HepG2 (cell line): Measurements from ENCODE around the gene ZG16. TPM values are rescaled to one million over a fixed set of nuclear protein-coding genes. Genes with fewer than 3 reads are reported as not detected.

Source experiments
- CEBPG ChIP-seq: IDR thresholded peaks from 2 replicates; pipeline ENCODE4 v1.6.1; 2016
- DR1 ChIP-seq: sonication (generic); formaldehyde crosslinking; IDR thresholded peaks from 2 replicates; pipeline ENCODE4 v1.8.0; 2021; ENCODE audit warnings: mild to moderate bottlenecking, missing genetic modification reagents, inconsistent platforms
- LCORL ChIP-seq, 2 experiments: fragments of 450-650 bp in 1 of 2; sonication (generic) in 1 of 2; formaldehyde crosslinking in 1 of 2; IDR thresholded peaks; 2 replicates each; pipeline versions ENCODE4 v1.5.0 to v1.6.1; 2017 to 2020; ENCODE audit warnings: antibody characterized with exemption in 1 of 2, missing genetic modification reagents in 1 of 2
- MED1 ChIP-seq: sonication (generic); formaldehyde crosslinking; IDR thresholded peaks from 2 replicates; pipeline ENCODE4 v1.4.0; 2020; ENCODE audit warnings: missing genetic modification reagents
- SAFB2 ChIP-seq: sonication (generic); formaldehyde crosslinking; IDR thresholded peaks from 2 replicates; pipeline ENCODE4 v1.5.1; 2020; ENCODE audit warnings: missing genetic modification reagents, low read depth, mild to moderate bottlenecking, borderline replicate concordance
- THAP11 ChIP-seq: IDR thresholded peaks from 2 replicates; pipeline ENCODE4 v1.6.1; 2016; ENCODE audit warnings: missing biosample characterization, missing genetic modification reagents
- YEATS4 ChIP-seq: sonication (generic); formaldehyde crosslinking; IDR thresholded peaks from 2 replicates; pipeline ENCODE4 v1.4.0; 2020; ENCODE audit warnings: missing genetic modification reagents, borderline replicate concordance
- ZBTB1 ChIP-seq: sonication (generic); formaldehyde crosslinking; IDR thresholded peaks from 2 replicates; pipeline ENCODE4 v1.4.0; 2020; ENCODE audit warnings: missing genetic modification reagents, borderline replicate concordance
- ZNF607 ChIP-seq: sonication (generic); formaldehyde crosslinking; IDR thresholded peaks from 2 replicates; pipeline ENCODE4 v1.5.1; 2020; ENCODE audit warnings: missing genetic modification reagents, mild to moderate bottlenecking, borderline replicate concordance
- ZNF792 ChIP-seq: IDR thresholded peaks from 2 replicates; pipeline ENCODE4 v1.6.1; 2016
- polyA plus RNA-seq, 8 experiments: library from polyadenylated mRNA; depleted of rRNA in 3 of 8; stranded (reverse) in 7 of 8; unstranded in 1 of 8; fragments of >200 nt; fragmentation: Illumina TruSeq in 4 of 8; extraction: Trizol in 4 of 8; gene quantifications; 2 replicates each; pipeline versions ENCODE4 v1.2.1 to v1.2.3, GENCODE V29; 2011 to 2016; ENCODE audit warnings: low read depth in 4 of 8, missing spikeins in 1 of 8, mixed read lengths in 1 of 8; ENCODE audit not compliant: insufficient read depth in 1 of 8
- total RNA-seq, 5 experiments: library from RNA; depleted of rRNA; stranded (reverse); fragments of >200 nt; fragmentation: Illumina TruSeq; extraction: Trizol; gene quantifications; 2 replicates each; pipeline ENCODE4 v1.2.3, GENCODE V29; 2016; ENCODE audit warnings: low read depth in 1 of 5
- TF ChIP-seq, protein P1 (sequence below): sonication (generic); formaldehyde crosslinking; IDR thresholded peaks from 2 replicates; pipeline ENCODE4 v1.4.0; 2020; ENCODE audit warnings: missing genetic modification reagents

The ZG16 gene
- total and polyA plus RNA-seq, 2 of the 13 experiments (the other 11 are each of a cell fraction or from before 2014, with no cell fraction given), result 0.04 to 0.07 TPM

DNA sequence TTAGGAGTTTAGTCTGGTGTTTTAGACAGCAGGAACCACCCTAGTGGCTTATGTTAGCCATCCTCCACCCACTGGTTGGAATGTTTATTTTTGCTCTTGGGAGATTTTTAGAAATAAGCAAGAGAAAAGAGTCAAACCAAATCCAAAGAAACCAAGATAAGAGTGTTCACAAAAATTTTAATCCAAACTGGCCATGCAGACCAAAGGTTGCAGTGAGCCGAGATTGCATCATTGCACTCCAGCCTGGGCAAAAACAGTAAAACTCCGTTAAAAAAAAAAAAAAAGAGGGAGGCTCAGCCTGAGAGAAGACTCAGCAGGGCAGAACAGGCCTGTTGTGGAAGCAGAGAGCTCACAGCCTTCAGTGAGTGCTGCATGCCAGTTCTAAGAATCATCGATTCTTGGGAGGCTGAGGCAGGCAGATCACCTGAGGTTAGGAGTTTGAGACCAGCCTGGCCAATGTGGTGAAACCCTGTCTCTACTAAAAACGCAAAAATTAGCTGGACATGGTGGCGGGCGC is 20.0 kb upstream of the ZG16 start (continued):
- TF ChIP-seq, protein P1, sequence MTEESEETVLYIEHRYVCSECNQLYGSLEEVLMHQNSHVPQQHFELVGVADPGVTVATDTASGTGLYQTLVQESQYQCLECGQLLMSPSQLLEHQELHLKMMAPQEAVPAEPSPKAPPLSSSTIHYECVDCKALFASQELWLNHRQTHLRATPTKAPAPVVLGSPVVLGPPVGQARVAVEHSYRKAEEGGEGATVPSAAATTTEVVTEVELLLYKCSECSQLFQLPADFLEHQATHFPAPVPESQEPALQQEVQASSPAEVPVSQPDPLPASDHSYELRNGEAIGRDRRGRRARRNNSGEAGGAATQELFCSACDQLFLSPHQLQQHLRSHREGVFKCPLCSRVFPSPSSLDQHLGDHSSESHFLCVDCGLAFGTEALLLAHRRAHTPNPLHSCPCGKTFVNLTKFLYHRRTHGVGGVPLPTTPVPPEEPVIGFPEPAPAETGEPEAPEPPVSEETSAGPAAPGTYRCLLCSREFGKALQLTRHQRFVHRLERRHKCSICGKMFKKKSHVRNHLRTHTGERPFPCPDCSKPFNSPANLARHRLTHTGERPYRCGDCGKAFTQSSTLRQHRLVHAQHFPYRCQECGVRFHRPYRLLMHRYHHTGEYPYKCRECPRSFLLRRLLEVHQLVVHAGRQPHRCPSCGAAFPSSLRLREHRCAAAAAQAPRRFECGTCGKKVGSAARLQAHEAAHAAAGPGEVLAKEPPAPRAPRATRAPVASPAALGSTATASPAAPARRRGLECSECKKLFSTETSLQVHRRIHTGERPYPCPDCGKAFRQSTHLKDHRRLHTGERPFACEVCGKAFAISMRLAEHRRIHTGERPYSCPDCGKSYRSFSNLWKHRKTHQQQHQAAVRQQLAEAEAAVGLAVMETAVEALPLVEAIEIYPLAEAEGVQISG (CRISPR knock-in tag), result peak; percentile 34; the same call in 1 of the 2 replicates
- TF ChIP-seq LCORL (IDR thresholded peaks at IDR 0.05) (peak; percentile 83), LCORL (CRISPR knock-in tag; IDR thresholded peaks at IDR 0.05) (peak; percentile 93), ZNF607 (CRISPR knock-in tag) (0 out of 2 replicates have a peak, but pooled peaks have one; percentile 42), YEATS4 (CRISPR knock-in tag) (0 out of 2 replicates have a peak, but pooled peaks have one; percentile 20), ZBTB1 (CRISPR knock-in tag) (no peak), SAFB2 (CRISPR knock-in tag) (no peak), CEBPG (peak; percentile 98), MED1 (peak; percentile 71), THAP11 (CRISPR knock-in tag) (0 out of 2 replicates have a peak, but pooled peaks have one; percentile 38), ZNF792 (CRISPR knock-in tag) (peak; percentile 72; the same call in 1 of the 2 replicates), DR1 (CRISPR knock-in tag) (no peak)
